ENCODE results near the gene LY6G5B.

LY6G5B gene

GRCh38 chr6:31627690-31628287, 42.0 kb upstream of the LY6G5B start:
- Histone ChIP-seq H3K27ac (no peak overlapping the region), H3K4me3 (no peak overlapping the region)
- TF ChIP-seq CTCF (IDR thresholded peaks at IDR 0.05) = no peak
- DNase-seq (ENCODE audit: low spot score) = no peak

GRCh38 chr6:31629014-31629413, 40.8 kb upstream of the LY6G5B start:
- DNase-seq (ENCODE audit: low spot score) = no peak
- H3K4me3 ChIP-seq = no peak overlapping the region
- no peak overlapping the region for H3K27ac ChIP-seq
- no peak for TF ChIP-seq CTCF (IDR thresholded peaks at IDR 0.05)

- TF ChIP-seq CTCF (IDR thresholded peaks at IDR 0.05) = no peak
- no peak for DNase-seq (ENCODE audit: low spot score)
- H3K27ac ChIP-seq = no peak overlapping the region
- H3K4me3 ChIP-seq = no peak overlapping the region
Measured at GRCh38 chr6:31630177-31630934, 39.4 kb upstream of the LY6G5B start.

GRCh38 chr6:31631209-31631608, 38.6 kb upstream of the LY6G5B start:
- no peak for TF ChIP-seq CTCF (IDR thresholded peaks at IDR 0.05)
- DNase-seq (ENCODE audit: low spot score) = no peak
- H3K27ac ChIP-seq = no peak overlapping the region
- no peak overlapping the region for H3K4me3 ChIP-seq

- no peak for DNase-seq (ENCODE audit: low spot score)
- no peak for TF ChIP-seq CTCF (IDR thresholded peaks at IDR 0.05)
- no peak overlapping the region for H3K4me3 ChIP-seq
- no peak overlapping the region for H3K27ac ChIP-seq
Measured at GRCh38 chr6:31631681-31632278, 38.0 kb upstream of the LY6G5B start.

- TF ChIP-seq CTCF (IDR thresholded peaks at IDR 0.05) = no peak
- Histone ChIP-seq H3K4me3 (no peak overlapping the region), H3K27ac (no peak overlapping the region)
- no peak for DNase-seq (ENCODE audit: low spot score)
Measured at GRCh38 chr6:31632279-31632946, 37.4 kb upstream of the LY6G5B start.

Measured in coronary artery (tissue), 2 donors.